Measurements from ENCODE around the gene TXNRD2.

TXNRD2 gene

GRCh38 chr22:19941365-19942082 is at the start of gene TXNRD2, which contains the start of gene COMT:
TSS of gene TXNRD2 (minus strand) at chr22:19941818. CDS start at chr22:19941803, 15 bp downstream.
TSS of gene COMT (plus strand) at chr22:19941772. CDS start at chr22:19962527, 20,755 bp downstream.
- Mint-ChIP-seq H3K9me3 (peaks cover 3 to 7% of the 10 kb centered on the region in 2 donors), H3K4me3 (peak within 1 kb of the TSS; percentile 96 to 97), H3K27ac (peak within 1 kb of the TSS; percentile 98 to 99), H3K4me1 (peaks cover 49% of the 10 kb centered on the region), H3K27me3 (no peaks in the 10 kb centered on the region)
- peak; percentile 93 for ATAC-seq
- peak; percentile 72 to 74 for DNase-seq

- Mint-ChIP-seq H3K9me3 (no peaks in the 10 kb centered on the region), H3K4me1 (no peaks in the 10 kb centered on the region), H3K4me3 (no peak overlapping the region), H3K27me3 (no peaks in the 10 kb centered on the region), H3K27ac (no peak overlapping the region)
- no peak for ATAC-seq
- DNase-seq = no peak
Observed at GRCh38 chr22:19991395-19991644, 49.7 kb upstream of the TXNRD2 start.

- Mint-ChIP-seq H3K27me3 (peaks cover 2% of the 10 kb centered on the region), H3K27ac (no peak overlapping the region), H3K9me3 (no peaks in the 10 kb centered on the region), H3K4me1 (no peaks in the 10 kb centered on the region), H3K4me3 (no peak overlapping the region)
- ATAC-seq (no peak), DNase-seq (no peak)
Observed at GRCh38 chr22:19990609-19991394, 49.2 kb upstream of the TXNRD2 start.

- ATAC-seq = no peak
- DNase-seq = no peak
- Mint-ChIP-seq H3K27ac (no peak overlapping the region), H3K27me3 (peaks cover 9% of the 10 kb centered on the region), H3K9me3 (no peaks in the 10 kb centered on the region), H3K4me1 (no peaks in the 10 kb centered on the region), H3K4me3 (no peak overlapping the region)
Observed at GRCh38 chr22:19990188-19990587, 48.6 kb upstream of the TXNRD2 start.

- Mint-ChIP-seq H3K27me3 (peaks cover 13% of the 10 kb centered on the region), H3K9me3 (no peaks in the 10 kb centered on the region), H3K27ac (no peak overlapping the region), H3K4me1 (no peaks in the 10 kb centered on the region), H3K4me3 (no peak overlapping the region)
- DNase-seq = no peak
- ATAC-seq = no peak
Observed at GRCh38 chr22:19989725-19990067, 48.1 kb upstream of the TXNRD2 start.

- ATAC-seq = no peak
- Mint-ChIP-seq H3K4me3 (no peak overlapping the region), H3K27ac (no peak overlapping the region), H3K9me3 (no peaks in the 10 kb centered on the region), H3K27me3 (peaks cover 13% of the 10 kb centered on the region), H3K4me1 (no peaks in the 10 kb centered on the region)
- DNase-seq = no peak
Observed at GRCh38 chr22:19988965-19989724, 47.5 kb upstream of the TXNRD2 start.

- no peaks in the 10 kb centered on the region for H3K9me3 Mint-ChIP-seq
- H3K4me3 Mint-ChIP-seq = peak overlapping the region in 1 of 2 donors; percentile 58
- DNase-seq (no peak), ATAC-seq (no peak)
- peaks cover 13% of the 10 kb centered on the region for H3K27me3 Mint-ChIP-seq
- H3K27ac Mint-ChIP-seq = no peak overlapping the region
- no peaks in the 10 kb centered on the region for H3K4me1 Mint-ChIP-seq
Observed at GRCh38 chr22:19988331-19988808, 46.8 kb upstream of the TXNRD2 start.

GRCh38 chr22:19987394-19988306 is 46.0 kb upstream of the TXNRD2 start:
- peaks cover 13% of the 10 kb centered on the region for H3K27me3 Mint-ChIP-seq
- no peaks in the 10 kb centered on the region for H3K4me1 Mint-ChIP-seq
- H3K27ac Mint-ChIP-seq = no peak overlapping the region
- DNase-seq (no peak), ATAC-seq (no peak)
- H3K9me3 Mint-ChIP-seq = no peaks in the 10 kb centered on the region
- H3K4me3 Mint-ChIP-seq = peak overlapping the region; percentile 42 to 58

GRCh38 chr22:19986410-19987341 is 45.1 kb upstream of the TXNRD2 start:
- Mint-ChIP-seq H3K27me3 (peaks cover 13% of the 10 kb centered on the region), H3K27ac (no peak overlapping the region), H3K4me3 (peak overlapping the region; percentile 58 to 75), H3K9me3 (no peaks in the 10 kb centered on the region), H3K4me1 (no peaks in the 10 kb centered on the region)
- peak; percentile 67 to 71 for DNase-seq
- peak; percentile 81 for ATAC-seq

- Mint-ChIP-seq H3K4me1 (no peaks in the 10 kb centered on the region), H3K9me3 (no peaks in the 10 kb centered on the region), H3K27ac (no peak overlapping the region), H3K4me3 (peak overlapping the region in 1 of 2 donors; percentile 75), H3K27me3 (peaks cover 13% of the 10 kb centered on the region)
- ATAC-seq = peak; percentile 4
- no peak for DNase-seq
Observed at GRCh38 chr22:19986011-19986409, 44.4 kb upstream of the TXNRD2 start.

- peak overlapping the region in 1 of 2 donors; percentile 69 for H3K27ac Mint-ChIP-seq
- no peaks in the 10 kb centered on the region for H3K4me1 Mint-ChIP-seq
- DNase-seq (no peak), ATAC-seq (no peak)
- no peak overlapping the region for H3K4me3 Mint-ChIP-seq
- peaks cover 13% of the 10 kb centered on the region for H3K27me3 Mint-ChIP-seq
- H3K9me3 Mint-ChIP-seq = no peaks in the 10 kb centered on the region
Observed at GRCh38 chr22:19984851-19985811, 43.5 kb upstream of the TXNRD2 start.

- DNase-seq (no peak), ATAC-seq (no peak)
- H3K27me3 Mint-ChIP-seq = peaks cover 13% of the 10 kb centered on the region
- no peak overlapping the region for H3K27ac Mint-ChIP-seq
- no peaks in the 10 kb centered on the region for H3K9me3 Mint-ChIP-seq
- no peak overlapping the region for H3K4me3 Mint-ChIP-seq
- no peaks in the 10 kb centered on the region for H3K4me1 Mint-ChIP-seq
Observed at GRCh38 chr22:19984201-19984753, 42.7 kb upstream of the TXNRD2 start.

- no peak overlapping the region for H3K4me3 Mint-ChIP-seq
- H3K27me3 Mint-ChIP-seq = peaks cover 13% of the 10 kb centered on the region
- DNase-seq (no peak), ATAC-seq (no peak)
- peak overlapping the region in 1 of 2 donors; percentile 67 for H3K27ac Mint-ChIP-seq
- no peaks in the 10 kb centered on the region for H3K9me3 Mint-ChIP-seq
- H3K4me1 Mint-ChIP-seq = no peaks in the 10 kb centered on the region
Observed at GRCh38 chr22:19983741-19984140, 42.1 kb upstream of the TXNRD2 start.
